Liver (tissue), 9 donors: ENCODE data around the gene ZNF532. TPM values are rescaled to one million over a fixed set of nuclear protein-coding genes. Genes with fewer than 3 reads are reported as not detected.
"Not testable (repeated sequence)": the region's sequence is repeated elsewhere in the genome, so short reads cannot be mapped to it uniquely, and the experiment has no call there.

Source experiments
- DNase-seq: peaks from one replicate; pipeline ENCODE4 v3.0.0-alpha.2; 2017; ENCODE audit warnings: low spot score
- H3K27ac ChIP-seq, 2 donors: one replicate each; pipeline ENCODE4 v1.7.0; 2013; ENCODE audit warnings: inconsistent platforms in 2 of 2, low read length in 2 of 2, control low read depth in 1 of 2, low read depth in 1 of 2, mild to moderate bottlenecking in 1 of 2
- H3K27me3 ChIP-seq, 4 donors: one replicate each; pipeline versions ENCODE4 v1.6.1 to v1.7.0; 2013; ENCODE audit warnings: low read length in 3 of 4, inconsistent platforms in 1 of 4, mild to moderate bottlenecking in 1 of 4, moderate library complexity in 1 of 4; ENCODE audit not compliant: control insufficient read depth in 4 of 4, insufficient read depth in 4 of 4
- H3K36me3 ChIP-seq, 4 donors: one replicate each; pipeline versions ENCODE4 v1.6.1 to v1.7.0; 2013; ENCODE audit warnings: low read length in 3 of 4, mild to moderate bottlenecking in 3 of 4, low read depth in 1 of 4, moderate library complexity in 1 of 4; ENCODE audit not compliant: control insufficient read depth in 4 of 4, insufficient read depth in 3 of 4
- H3K4me1 ChIP-seq, 4 donors: one replicate each; pipeline versions ENCODE4 v1.6.1 to v1.7.0; 2013; ENCODE audit warnings: low read length in 3 of 4, mild to moderate bottlenecking in 3 of 4, moderate library complexity in 1 of 4; ENCODE audit not compliant: control insufficient read depth in 4 of 4, insufficient read depth in 4 of 4
- H3K4me3 ChIP-seq, 3 donors: one replicate each; pipeline versions ENCODE4 v1.6.1 to v1.7.0; 2013; ENCODE audit warnings: low read length in 3 of 3, control low read depth in 1 of 3, low read depth in 1 of 3, mild to moderate bottlenecking in 1 of 3
- H3K9ac ChIP-seq, 2 donors: one replicate each; pipeline ENCODE4 v1.7.0; 2013; ENCODE audit warnings: low read length in 2 of 2, mild to moderate bottlenecking in 2 of 2, moderate library complexity in 2 of 2, control low read depth in 1 of 2, low read depth in 1 of 2
- H3K9me3 ChIP-seq, 4 donors: one replicate each; pipeline versions ENCODE4 v1.6.1 to v1.7.0; 2013; ENCODE audit warnings: low read length in 3 of 4; ENCODE audit not compliant: control insufficient read depth in 4 of 4
- FOXA1 ChIP-seq: IDR thresholded peaks from 2 replicates; pipeline ENCODE4 v1.6.1; 2016; ENCODE audit warnings: antibody characterized with exemption
- GABPA ChIP-seq, 2 donors: IDR thresholded peaks in 1 of 2; conservative IDR thresholded peaks in 1 of 2; 2 replicates each; pipeline ENCODE4 v1.6.1; 2016; ENCODE audit warnings: antibody characterized with exemption in 2 of 2, mild to moderate bottlenecking in 1 of 2, moderate library complexity in 1 of 2
- HNF4A ChIP-seq, 2 donors: conservative IDR thresholded peaks; 2 replicates each; pipeline ENCODE4 v1.6.1; 2016; ENCODE audit warnings: antibody characterized with exemption in 2 of 2, mild to moderate bottlenecking in 2 of 2
- HNF4G ChIP-seq: IDR thresholded peaks from 2 replicates; pipeline ENCODE4 v1.6.1; 2016; ENCODE audit warnings: antibody characterized with exemption
- RAD21 ChIP-seq, 2 donors: IDR thresholded peaks; 2 replicates each; pipeline ENCODE4 v1.6.1; 2016; ENCODE audit warnings: antibody characterized with exemption in 2 of 2, mild to moderate bottlenecking in 2 of 2
- RXRA ChIP-seq, 2 donors: IDR thresholded peaks; 2 replicates each; pipeline ENCODE4 v1.6.1; 2017 to 2018; ENCODE audit warnings: antibody characterized with exemption in 2 of 2, mild to moderate bottlenecking in 1 of 2
- WGBS: extraction: QIAGEN DNeasy Blood & Tissue Kit; methylation state at CpG from one replicate; pipeline ENCODE4 v1.1.7; 2013; 5-methylcytosine and 5-hydroxymethylcytosine counted together
- polyA plus RNA-seq, 2 donors: library from polyadenylated mRNA; stranded (reverse) in 1 of 2; unstranded in 1 of 2; fragments of 200-250 nt in 1 of 2; fragments of >200 nt in 1 of 2; fragmentation: Nextera tagmentation in 1 of 2; extraction: Ambion mirVana in 1 of 2; gene quantifications; one replicate each; pipeline versions ENCODE4 v1.2.1 to v1.2.3, GENCODE V29; 2013 to 2015
- total RNA-seq, 2 donors: library from RNA; depleted of rRNA; stranded (reverse); fragments of >200 nt; gene quantifications; one replicate each; pipeline ENCODE4 v1.2.3, GENCODE V29; 2014
- TF ChIP-seq, protein P1 (sequence below): fragments of 150-350 bp; IDR thresholded peaks from 2 replicates; pipeline ENCODE4 v1.5.1; 2017; ENCODE audit warnings: improper control_type of control experiment, low read depth, low read length; ENCODE audit not compliant: missing input control
- TF ChIP-seq, protein P2 (sequence below): IDR thresholded peaks from 2 replicates; pipeline ENCODE4 v1.6.1; 2016; ENCODE audit warnings: antibody characterized with exemption
- TF ChIP-seq, protein P3 (sequence below): IDR thresholded peaks from 2 replicates; pipeline ENCODE4 v1.6.1; 2016; ENCODE audit warnings: antibody characterized with exemption
- donor health status: healthy.
- donor health status: healthy.
- donor health status: healthy.
- donor health status: healthy.
- donor health status: healthy.

The ZNF532 gene
- total and polyA plus RNA-seq, 4 donors, result 0.68 to 5.6 (median 2.5) TPM

DNA sequence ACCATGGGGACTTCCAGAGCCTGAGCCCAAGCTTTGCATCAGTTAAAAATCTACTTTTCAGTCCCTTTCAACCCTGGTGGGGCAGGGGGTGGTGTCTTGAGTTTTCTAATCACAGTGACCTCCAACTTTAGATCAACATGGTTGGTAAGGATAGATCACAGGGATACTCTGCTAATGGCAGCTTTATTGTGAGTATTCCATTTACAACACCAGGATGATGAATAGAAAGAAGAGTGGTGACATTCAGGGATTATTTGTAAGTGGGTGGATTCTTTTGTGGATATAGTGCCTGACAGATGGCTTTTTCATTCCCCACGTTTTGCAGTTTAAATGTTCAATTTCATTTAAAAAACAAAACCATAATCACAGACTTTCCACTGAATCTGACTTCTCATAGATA is 51.3 kb downstream of the ZNF532 start:
- Histone ChIP-seq H3K9ac (no peak overlapping the region), H3K27me3 (no peaks in the 10 kb centered on the region), H3K4me1 (no peaks in the 10 kb centered on the region), H3K27ac (no peak overlapping the region), H3K4me3 (no peak overlapping the region), H3K36me3 (peaks cover 0 to 5% (median 0%) of the 10 kb centered on the region in 4 donors), H3K9me3 (no peaks in the 10 kb centered on the region)
- DNase-seq, result no peak
- no peak for TF ChIP-seq FOXA1
- WGBS, result 80% methylated on average over 1 of the region's 1 CpG

DNA sequence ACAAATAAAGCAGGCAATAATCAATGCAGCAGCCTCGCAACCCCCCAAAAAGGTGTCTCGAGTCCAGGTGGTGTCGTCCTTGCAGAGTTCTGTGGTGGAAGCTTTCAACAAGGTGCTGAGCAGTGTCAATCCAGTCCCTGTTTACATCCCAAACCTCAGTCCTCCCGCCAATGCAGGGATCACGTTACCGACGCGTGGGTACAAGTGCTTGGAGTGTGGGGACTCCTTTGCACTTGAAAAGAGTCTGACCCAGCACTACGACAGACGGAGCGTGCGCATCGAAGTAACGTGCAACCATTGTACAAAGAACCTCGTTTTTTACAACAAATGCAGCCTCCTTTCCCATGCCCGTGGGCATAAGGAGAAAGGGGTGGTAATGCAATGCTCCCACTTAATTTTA is 55.3 kb downstream of the ZNF532 start:
- not testable (repeated sequence) for H3K4me3 ChIP-seq, H3K27me3 ChIP-seq, H3K9ac ChIP-seq, H3K9me3 ChIP-seq, DNase-seq, H3K27ac ChIP-seq, H3K36me3 ChIP-seq, H3K4me1 ChIP-seq
- WGBS, result 94% methylated on average over 16 of the region's 16 CpGs

DNA sequence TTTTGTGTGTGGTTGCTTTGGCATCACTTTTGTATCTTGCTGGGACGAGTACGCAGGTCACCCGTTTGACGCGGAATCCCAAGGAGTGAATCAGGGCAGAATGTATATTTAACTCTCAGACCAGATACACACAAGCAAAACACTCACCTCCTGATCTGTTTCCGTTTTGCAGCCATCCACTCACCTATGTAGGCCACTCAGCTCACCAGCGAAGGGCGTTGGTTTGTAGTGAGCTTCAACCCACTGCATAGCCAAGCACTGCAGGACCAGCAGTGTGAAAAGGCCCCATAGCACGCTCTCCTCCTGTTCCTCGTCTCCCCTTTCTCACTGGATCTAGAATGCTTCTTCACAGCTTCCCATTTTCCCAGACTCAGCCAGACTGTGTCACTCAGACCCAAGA is 58.3 kb downstream of the ZNF532 start:
- TF ChIP-seq RXRA (IDR thresholded peaks at IDR 0.05) (no peak), GABPA (IDR thresholded peaks at IDR 0.05 in 1 of 2, conservative IDR thresholded peaks at IDR 0.05 in 1 of 2) (no peak), HNF4A (conservative IDR thresholded peaks at IDR 0.05) (no peak)
- peaks cover 0 to 5% (median 0%) of the 10 kb centered on the region in 4 donors for H3K36me3 ChIP-seq
- H3K27ac ChIP-seq, result no peak overlapping the region
- no peaks in the 10 kb centered on the region for H3K4me1 ChIP-seq
- no peak for DNase-seq
- no peak overlapping the region for H3K9ac ChIP-seq
- peaks cover 0 to 3% (median under 1%) of the 10 kb centered on the region in 4 donors for H3K9me3 ChIP-seq
- H3K27me3 ChIP-seq, result no peaks in the 10 kb centered on the region
- WGBS, result 95% methylated on average over 10 of the region's 10 CpGs
- no peak overlapping the region for H3K4me3 ChIP-seq

DNA sequence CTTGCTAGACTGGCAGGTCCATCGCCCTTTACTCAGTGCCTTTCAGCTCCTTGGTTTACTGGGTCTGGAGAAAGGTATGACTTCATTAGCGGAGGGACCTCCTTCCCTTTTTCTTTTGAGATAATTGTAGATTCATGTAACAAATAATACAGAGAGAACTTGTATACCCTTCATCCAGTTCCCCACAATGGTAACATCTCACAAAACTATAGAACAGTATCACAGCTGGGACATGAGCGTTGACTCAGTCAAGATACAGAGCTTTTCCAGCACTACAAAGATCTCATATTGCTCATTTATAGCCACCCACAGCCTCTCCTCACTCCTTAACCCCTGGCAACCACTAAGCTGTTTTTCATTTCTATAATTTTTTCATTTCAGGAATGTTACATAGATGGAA is 59.8 kb downstream of the ZNF532 start:
- DNase-seq, result no peak
- peaks cover 0 to 3% (median under 1%) of the 10 kb centered on the region in 4 donors for H3K9me3 ChIP-seq
- no peak overlapping the region for H3K9ac ChIP-seq
- H3K27me3 ChIP-seq, result no peaks in the 10 kb centered on the region
- WGBS, result 95% methylated on average over 3 of the region's 3 CpGs
- H3K27ac ChIP-seq, result no peak overlapping the region
- no peaks in the 10 kb centered on the region for H3K36me3 ChIP-seq
- TF ChIP-seq HNF4G (no peak), RAD21 (IDR thresholded peaks at IDR 0.05) (no peak), HNF4A (conservative IDR thresholded peaks at IDR 0.05) (no peak), GABPA (IDR thresholded peaks at IDR 0.05 in 1 of 2, conservative IDR thresholded peaks at IDR 0.05 in 1 of 2) (no peak)
- TF ChIP-seq, protein P1, sequence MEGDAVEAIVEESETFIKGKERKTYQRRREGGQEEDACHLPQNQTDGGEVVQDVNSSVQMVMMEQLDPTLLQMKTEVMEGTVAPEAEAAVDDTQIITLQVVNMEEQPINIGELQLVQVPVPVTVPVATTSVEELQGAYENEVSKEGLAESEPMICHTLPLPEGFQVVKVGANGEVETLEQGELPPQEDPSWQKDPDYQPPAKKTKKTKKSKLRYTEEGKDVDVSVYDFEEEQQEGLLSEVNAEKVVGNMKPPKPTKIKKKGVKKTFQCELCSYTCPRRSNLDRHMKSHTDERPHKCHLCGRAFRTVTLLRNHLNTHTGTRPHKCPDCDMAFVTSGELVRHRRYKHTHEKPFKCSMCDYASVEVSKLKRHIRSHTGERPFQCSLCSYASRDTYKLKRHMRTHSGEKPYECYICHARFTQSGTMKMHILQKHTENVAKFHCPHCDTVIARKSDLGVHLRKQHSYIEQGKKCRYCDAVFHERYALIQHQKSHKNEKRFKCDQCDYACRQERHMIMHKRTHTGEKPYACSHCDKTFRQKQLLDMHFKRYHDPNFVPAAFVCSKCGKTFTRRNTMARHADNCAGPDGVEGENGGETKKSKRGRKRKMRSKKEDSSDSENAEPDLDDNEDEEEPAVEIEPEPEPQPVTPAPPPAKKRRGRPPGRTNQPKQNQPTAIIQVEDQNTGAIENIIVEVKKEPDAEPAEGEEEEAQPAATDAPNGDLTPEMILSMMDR, result no peak
- TF ChIP-seq, protein P2, sequence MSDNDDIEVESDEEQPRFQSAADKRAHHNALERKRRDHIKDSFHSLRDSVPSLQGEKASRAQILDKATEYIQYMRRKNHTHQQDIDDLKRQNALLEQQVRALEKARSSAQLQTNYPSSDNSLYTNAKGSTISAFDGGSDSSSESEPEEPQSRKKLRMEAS, result no peak
- TF ChIP-seq, protein P3, sequence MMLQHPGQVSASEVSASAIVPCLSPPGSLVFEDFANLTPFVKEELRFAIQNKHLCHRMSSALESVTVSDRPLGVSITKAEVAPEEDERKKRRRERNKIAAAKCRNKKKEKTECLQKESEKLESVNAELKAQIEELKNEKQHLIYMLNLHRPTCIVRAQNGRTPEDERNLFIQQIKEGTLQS, result no peak
- H3K4me1 ChIP-seq, result no peaks in the 10 kb centered on the region
- no peak overlapping the region for H3K4me3 ChIP-seq
